Measurements from ENCODE around the gene NFATC2. TPM values are rescaled to one million over a fixed set of nuclear protein-coding genes. Genes with fewer than 3 reads are reported as not detected.

Gene NFATC2
- total RNA-seq, 1 donor from 2014 or later, result 4.8 TPM

DNA sequence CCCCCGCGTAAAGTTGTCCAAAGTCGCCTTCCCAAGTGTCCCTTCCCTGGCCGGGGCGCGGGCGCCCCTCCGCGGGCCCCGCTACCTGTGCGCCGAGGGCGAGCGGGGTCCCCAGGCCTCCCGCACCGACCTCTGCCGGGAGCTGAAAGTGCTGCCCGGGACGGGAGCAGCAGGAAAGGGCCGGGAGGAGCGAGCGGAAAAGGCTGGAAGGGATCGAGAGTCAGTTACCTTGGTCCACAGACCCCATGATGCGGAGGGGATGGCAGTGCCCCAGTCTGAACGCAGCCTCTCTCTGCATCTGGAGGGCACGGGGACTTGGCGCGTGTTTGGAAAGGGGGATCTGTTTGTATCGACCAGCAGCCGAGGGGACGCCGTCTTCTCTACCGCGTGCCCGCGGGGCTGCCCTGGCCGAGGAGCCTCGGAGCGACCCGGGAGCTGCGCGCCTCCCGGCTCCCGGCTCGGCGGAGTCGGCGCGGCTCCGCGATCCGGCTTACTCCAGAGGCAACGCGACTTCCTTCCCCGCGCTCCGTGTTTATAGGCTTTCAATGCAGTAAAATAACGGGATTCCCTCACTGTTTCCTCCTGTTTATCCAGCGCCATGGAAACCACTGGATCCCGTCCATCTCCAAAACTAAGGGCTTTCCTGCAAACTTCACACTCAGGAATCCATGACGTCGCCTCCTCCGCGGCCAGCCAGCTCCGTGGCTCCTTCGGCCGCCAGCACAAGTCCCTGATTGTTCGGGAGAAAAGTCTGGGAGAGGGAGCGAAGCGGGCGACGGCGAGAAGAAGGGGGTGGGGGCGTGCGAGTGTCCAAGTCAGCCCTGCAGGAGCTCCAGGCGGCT lies 20.0 kb upstream of the NFATC2 start:
- Mint-ChIP-seq H3K27ac (peak overlapping the region; percentile 50), H3K27me3 (peaks cover 59% of the 10 kb centered on the region), H3K4me3 (peak overlapping the region; percentile 84), H3K36me3 (no peaks in the 10 kb centered on the region), H3K4me1 (ENCODE audit: unreplicated experiment) (peaks cover 29% of the 10 kb centered on the region), H3K9me3 (no peaks in the 10 kb centered on the region)
- peak; percentile 77 for DNase-seq (ENCODE audit: extremely low spot score, unreplicated experiment)
- TF ChIP-seq, protein P1, sequence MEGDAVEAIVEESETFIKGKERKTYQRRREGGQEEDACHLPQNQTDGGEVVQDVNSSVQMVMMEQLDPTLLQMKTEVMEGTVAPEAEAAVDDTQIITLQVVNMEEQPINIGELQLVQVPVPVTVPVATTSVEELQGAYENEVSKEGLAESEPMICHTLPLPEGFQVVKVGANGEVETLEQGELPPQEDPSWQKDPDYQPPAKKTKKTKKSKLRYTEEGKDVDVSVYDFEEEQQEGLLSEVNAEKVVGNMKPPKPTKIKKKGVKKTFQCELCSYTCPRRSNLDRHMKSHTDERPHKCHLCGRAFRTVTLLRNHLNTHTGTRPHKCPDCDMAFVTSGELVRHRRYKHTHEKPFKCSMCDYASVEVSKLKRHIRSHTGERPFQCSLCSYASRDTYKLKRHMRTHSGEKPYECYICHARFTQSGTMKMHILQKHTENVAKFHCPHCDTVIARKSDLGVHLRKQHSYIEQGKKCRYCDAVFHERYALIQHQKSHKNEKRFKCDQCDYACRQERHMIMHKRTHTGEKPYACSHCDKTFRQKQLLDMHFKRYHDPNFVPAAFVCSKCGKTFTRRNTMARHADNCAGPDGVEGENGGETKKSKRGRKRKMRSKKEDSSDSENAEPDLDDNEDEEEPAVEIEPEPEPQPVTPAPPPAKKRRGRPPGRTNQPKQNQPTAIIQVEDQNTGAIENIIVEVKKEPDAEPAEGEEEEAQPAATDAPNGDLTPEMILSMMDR (conservative IDR thresholded peaks at IDR 0.05), result no peak

DNA sequence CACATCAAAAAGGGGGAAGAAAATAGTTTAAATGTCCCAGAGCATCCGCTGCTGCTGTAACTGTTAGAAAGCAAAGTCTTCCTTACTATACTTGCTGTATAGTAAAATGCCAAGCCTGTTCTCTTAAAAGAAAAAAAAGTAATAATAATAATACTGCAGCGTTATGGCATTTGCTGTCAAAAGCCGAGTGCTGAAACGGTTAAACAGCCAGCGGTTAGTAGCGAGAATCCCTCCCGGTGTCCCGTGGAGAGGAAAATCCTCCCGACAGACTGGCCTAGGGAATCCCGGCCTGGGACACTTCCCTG lies 19.5 kb upstream of the NFATC2 start:
- Mint-ChIP-seq H3K36me3 (no peaks in the 10 kb centered on the region), H3K9me3 (no peaks in the 10 kb centered on the region), H3K4me1 (ENCODE audit: unreplicated experiment) (peaks cover 29% of the 10 kb centered on the region), H3K27ac (no peak overlapping the region), H3K27me3 (peaks cover 63% of the 10 kb centered on the region), H3K4me3 (peak overlapping the region; percentile 84)
- DNase-seq (ENCODE audit: extremely low spot score, unreplicated experiment), result no peak
- TF ChIP-seq, protein P1 (conservative IDR thresholded peaks at IDR 0.05), result no peak

DNA sequence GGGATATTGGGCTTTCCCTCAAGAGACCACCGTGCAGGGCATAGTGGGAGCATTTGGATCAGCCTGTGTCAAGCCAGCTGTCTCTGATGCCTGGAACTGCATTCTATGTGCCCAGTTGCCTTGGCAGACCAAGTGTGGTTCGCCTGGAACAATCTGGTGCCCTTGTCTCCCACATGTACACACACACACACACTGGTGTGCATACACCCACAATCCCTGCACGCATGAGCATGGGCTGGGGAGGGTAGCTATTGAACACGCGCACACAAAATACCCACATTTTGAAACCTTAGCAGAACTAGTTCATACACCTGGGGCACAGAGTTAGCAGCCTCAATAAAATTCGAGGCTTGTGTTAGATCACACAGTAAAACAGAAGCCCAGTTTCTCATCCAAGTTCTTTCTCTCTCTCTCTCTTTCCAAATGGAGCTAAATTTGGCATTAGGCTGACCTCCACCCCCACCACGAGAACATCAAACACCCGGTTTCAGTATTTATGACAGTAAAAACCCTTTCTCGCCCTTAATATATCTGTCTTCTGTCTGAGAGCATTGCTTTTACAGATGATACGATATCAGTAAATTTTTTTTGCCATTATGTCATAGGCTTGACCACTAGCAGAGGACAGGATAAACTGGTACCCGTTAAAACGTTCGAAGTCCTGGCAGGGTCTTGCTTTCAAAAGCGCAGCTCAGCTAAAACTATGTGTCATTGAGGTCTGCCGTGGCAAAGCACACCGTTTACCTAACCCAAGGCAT lies 18.2 kb upstream of the NFATC2 start:
- TF ChIP-seq, protein P1 (conservative IDR thresholded peaks at IDR 0.05), result no peak
- H3K27ac Mint-ChIP-seq, result no peak overlapping the region
- H3K4me1 Mint-ChIP-seq (ENCODE audit: unreplicated experiment), result peaks cover 29% of the 10 kb centered on the region
- peaks cover 64% of the 10 kb centered on the region for H3K27me3 Mint-ChIP-seq
- peak overlapping the region; percentile 80 for H3K4me3 Mint-ChIP-seq
- H3K9me3 Mint-ChIP-seq, result peaks cover 3% of the 10 kb centered on the region
- H3K36me3 Mint-ChIP-seq, result peaks cover 2% of the 10 kb centered on the region
- no peak for DNase-seq (ENCODE audit: extremely low spot score, unreplicated experiment)

DNA sequence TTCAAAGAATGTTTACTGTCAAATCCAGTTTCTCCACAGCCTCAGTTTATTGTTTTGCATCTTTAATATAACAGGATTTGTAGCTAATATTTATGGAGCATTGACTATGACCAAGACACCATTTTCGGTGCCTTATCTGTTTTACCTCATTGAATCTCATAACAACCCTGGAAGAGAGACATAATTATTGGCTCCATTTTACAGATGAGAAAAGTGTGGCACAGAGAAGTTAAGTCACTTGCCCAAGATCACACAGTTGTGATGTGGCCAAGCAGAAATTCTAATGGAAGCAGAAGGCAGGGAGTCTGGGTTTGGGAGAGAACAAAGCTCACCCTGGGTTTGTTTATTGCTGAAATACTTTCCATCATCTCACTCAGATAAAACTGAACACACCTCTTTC lies 17.5 kb upstream of the NFATC2 start:
- DNase-seq (ENCODE audit: extremely low spot score, unreplicated experiment), result no peak
- no peak overlapping the region for H3K27ac Mint-ChIP-seq
- peaks cover 61% of the 10 kb centered on the region for H3K27me3 Mint-ChIP-seq
- peak overlapping the region; percentile 80 for H3K4me3 Mint-ChIP-seq
- H3K9me3 Mint-ChIP-seq, result peaks cover 4% of the 10 kb centered on the region
- peaks cover 5% of the 10 kb centered on the region for H3K36me3 Mint-ChIP-seq
- TF ChIP-seq, protein P1 (conservative IDR thresholded peaks at IDR 0.05), result no peak
- peaks cover 29% of the 10 kb centered on the region for H3K4me1 Mint-ChIP-seq (ENCODE audit: unreplicated experiment)

DNA sequence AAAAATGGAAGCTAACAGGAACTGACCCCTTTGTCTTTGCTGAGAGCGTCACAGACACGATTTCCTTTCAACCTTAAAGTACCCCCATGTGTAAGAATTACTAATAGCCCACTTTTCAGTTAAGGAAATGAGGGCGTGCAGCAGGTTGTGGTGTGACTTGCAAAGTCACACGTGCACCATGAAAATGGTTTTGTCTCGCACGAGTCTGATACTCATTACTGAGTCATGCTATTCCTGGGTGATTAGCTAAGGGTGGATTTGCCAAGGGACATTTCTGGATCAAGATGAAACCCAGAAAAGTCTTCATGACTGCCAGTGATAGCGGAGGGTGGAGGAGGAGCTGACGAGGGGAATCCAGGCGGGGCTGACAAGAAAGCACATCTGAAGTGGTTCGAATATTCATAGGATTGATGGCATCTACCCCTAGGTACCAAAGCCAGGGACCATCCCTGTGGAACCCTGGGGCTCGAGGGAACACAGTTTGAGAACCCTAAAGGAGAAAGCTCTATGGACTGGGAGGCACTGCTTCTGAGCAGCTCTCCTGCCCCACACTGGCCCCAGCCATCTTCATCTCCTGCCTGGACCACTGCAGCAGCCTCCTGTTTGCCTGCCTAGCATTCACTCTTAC lies 12.1 kb upstream of the NFATC2 start:
- Mint-ChIP-seq H3K27me3 (peaks cover 24% of the 10 kb centered on the region), H3K27ac (no peak overlapping the region), H3K36me3 (peaks cover 5% of the 10 kb centered on the region), H3K4me1 (ENCODE audit: unreplicated experiment) (no peaks in the 10 kb centered on the region), H3K9me3 (peaks cover 4% of the 10 kb centered on the region), H3K4me3 (no peak overlapping the region)
- TF ChIP-seq, protein P1 (conservative IDR thresholded peaks at IDR 0.05), result no peak
- DNase-seq (ENCODE audit: extremely low spot score, unreplicated experiment), result no peak
